Upper lobe of left lung (tissue), 4 donors: ENCODE results near the gene PNPLA4.

Source experiments
- EP300 ChIP-seq, 4 donors: sonication (generic); formaldehyde crosslinking; IDR thresholded peaks; one replicate each; pipeline ENCODE4 v1.5.1; 2017; ENCODE audit warnings: antibody characterized with exemption in 4 of 4, control low read depth in 2 of 4
- POLR2A ChIP-seq, 4 donors: fragments of 450-650 bp; IDR thresholded peaks; one replicate each; pipeline ENCODE4 v1.5.1; 2016 to 2017; ENCODE audit warnings: antibody characterized with exemption in 4 of 4, mild to moderate bottlenecking in 2 of 4
- POLR2AphosphoS5 ChIP-seq, 2 donors: sonication (generic); formaldehyde crosslinking; IDR thresholded peaks; one replicate each; pipeline ENCODE4 v1.5.1; 2017; ENCODE audit warnings: antibody characterized with exemption in 2 of 2
- TF ChIP-seq, protein P1 (sequence below), 6 experiments: fragments of 450-650 bp in 4 of 6; fragments of 200-600 bp in 2 of 6; sonication (generic) in 2 of 6; IDR thresholded peaks; one replicate each; pipeline ENCODE4 v1.5.1; 2016 to 2019; ENCODE audit warnings: antibody characterized with exemption in 6 of 6

GRCh38 chrX:7925867-7926472 lies 1.2 kb downstream of the PNPLA4 start:
- TF ChIP-seq, protein P1, sequence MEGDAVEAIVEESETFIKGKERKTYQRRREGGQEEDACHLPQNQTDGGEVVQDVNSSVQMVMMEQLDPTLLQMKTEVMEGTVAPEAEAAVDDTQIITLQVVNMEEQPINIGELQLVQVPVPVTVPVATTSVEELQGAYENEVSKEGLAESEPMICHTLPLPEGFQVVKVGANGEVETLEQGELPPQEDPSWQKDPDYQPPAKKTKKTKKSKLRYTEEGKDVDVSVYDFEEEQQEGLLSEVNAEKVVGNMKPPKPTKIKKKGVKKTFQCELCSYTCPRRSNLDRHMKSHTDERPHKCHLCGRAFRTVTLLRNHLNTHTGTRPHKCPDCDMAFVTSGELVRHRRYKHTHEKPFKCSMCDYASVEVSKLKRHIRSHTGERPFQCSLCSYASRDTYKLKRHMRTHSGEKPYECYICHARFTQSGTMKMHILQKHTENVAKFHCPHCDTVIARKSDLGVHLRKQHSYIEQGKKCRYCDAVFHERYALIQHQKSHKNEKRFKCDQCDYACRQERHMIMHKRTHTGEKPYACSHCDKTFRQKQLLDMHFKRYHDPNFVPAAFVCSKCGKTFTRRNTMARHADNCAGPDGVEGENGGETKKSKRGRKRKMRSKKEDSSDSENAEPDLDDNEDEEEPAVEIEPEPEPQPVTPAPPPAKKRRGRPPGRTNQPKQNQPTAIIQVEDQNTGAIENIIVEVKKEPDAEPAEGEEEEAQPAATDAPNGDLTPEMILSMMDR (IDR thresholded peaks at IDR 0.05): peak; percentile 32 to 60 (median 48)
- no peak for TF ChIP-seq POLR2A (IDR thresholded peaks at IDR 0.05)
- no peak for TF ChIP-seq EP300 (IDR thresholded peaks at IDR 0.05)
- TF ChIP-seq POLR2AphosphoS5 (IDR thresholded peaks at IDR 0.05): no peak
